ENCODE results near the gene NMNAT2. TPM values are rescaled to one million over a fixed set of nuclear protein-coding genes. Genes with fewer than 3 reads are reported as not detected.
A peak's percentile ranks its signal among the peaks of the same experiment; 100 is the strongest.

Gene NMNAT2
- total and polyA plus RNA-seq, 4 donors = 0.10 to 1.1 (median 0.94) TPM

DNA sequence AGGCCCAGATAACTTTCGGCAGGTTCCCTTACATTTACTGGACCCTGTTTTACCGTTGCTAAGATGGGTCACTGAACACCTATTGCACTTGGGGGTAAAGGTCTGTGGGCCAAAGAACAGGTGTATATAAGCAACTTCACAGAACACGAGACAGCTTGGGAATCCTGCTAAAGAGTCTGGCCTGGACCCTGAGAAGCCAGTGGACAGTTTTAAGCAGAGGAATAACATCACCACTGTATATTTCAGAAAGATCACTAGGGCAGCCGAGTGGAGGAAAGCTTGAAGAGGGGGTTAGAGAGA lies 177.7 kb downstream of the NMNAT2 start:
- Histone ChIP-seq H3K9me3 (ENCODE audit: control insufficient read depth in 4 of 4, insufficient read depth in 3 of 4, low read length in 3 of 4) (peaks cover 0 to 2% (median 0%) of the 10 kb centered on the region in 4 donors), H3K36me3 (ENCODE audit: control insufficient read depth in 4 of 4, insufficient read depth in 4 of 4, low read length in 4 of 4) (no peaks in the 10 kb centered on the region), H3K27me3 (ENCODE audit: control insufficient read depth in 3 of 3, insufficient read depth in 3 of 3, low read length in 2 of 3) (no peaks in the 10 kb centered on the region), H3K9ac (ENCODE audit: insufficient read depth in 1 of 2, low read length in 2 of 2) (no peak overlapping the region), H3K4me1 (ENCODE audit: control insufficient read depth in 5 of 5, insufficient read depth in 5 of 5, low read length in 5 of 5) (peaks cover 0 to 8% (median 1%) of the 10 kb centered on the region in 5 donors), H3K4me3 (no peak overlapping the region), H3K27ac (ENCODE audit: low read depth in 1 of 2, low read length in 1 of 2) (peak overlapping the region; percentile 13 to 43)
- ATAC-seq (ENCODE audit: insufficient read depth, low FRiP score) = no peak
- DNase-seq = no peak
- 89 to 93% methylated on average over 4 of the region's 4 CpGs for WGBS, 2 donors
- TF ChIP-seq, protein P1, sequence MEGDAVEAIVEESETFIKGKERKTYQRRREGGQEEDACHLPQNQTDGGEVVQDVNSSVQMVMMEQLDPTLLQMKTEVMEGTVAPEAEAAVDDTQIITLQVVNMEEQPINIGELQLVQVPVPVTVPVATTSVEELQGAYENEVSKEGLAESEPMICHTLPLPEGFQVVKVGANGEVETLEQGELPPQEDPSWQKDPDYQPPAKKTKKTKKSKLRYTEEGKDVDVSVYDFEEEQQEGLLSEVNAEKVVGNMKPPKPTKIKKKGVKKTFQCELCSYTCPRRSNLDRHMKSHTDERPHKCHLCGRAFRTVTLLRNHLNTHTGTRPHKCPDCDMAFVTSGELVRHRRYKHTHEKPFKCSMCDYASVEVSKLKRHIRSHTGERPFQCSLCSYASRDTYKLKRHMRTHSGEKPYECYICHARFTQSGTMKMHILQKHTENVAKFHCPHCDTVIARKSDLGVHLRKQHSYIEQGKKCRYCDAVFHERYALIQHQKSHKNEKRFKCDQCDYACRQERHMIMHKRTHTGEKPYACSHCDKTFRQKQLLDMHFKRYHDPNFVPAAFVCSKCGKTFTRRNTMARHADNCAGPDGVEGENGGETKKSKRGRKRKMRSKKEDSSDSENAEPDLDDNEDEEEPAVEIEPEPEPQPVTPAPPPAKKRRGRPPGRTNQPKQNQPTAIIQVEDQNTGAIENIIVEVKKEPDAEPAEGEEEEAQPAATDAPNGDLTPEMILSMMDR (IDR thresholded peaks at IDR 0.05; ENCODE audit: control extremely low read depth, extremely low read depth) = no peak

DNA sequence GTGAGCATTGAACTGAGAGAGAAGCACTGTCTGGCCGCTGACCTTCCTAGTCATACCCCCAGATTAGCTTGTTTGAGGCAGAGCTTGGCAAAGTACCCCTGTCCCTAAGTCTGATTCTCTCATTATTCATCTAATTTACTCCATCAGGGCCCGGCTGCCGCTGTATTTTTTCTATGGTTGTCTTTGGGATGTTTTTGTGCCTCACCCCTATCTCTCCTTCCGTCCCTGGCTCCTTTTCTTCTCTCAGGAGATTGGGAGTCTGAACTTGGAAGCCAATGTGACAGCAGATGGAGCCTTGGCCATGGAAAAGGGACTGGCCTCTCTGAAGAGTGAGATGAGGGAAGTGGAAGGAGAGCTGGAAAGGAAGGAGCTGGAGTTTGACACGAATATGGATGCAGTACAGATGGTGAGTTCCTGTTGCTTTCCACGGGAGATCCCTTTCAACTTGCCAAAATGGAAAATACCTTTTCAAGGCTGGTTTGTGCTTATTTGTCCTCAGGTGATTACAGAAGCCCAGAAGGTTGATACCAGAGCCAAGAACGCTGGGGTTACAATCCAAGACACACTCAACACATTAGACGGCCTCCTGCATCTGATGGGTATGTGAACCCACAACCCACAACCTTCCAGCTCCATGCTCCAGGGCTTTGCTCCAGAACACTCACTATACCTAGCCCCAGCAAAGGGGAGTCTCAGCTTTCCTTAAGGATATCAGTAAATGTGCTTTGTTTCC lies 178.2 kb downstream of the NMNAT2 start:
- Histone ChIP-seq H3K4me1 (ENCODE audit: control insufficient read depth in 5 of 5, insufficient read depth in 5 of 5, low read length in 5 of 5) (peaks cover 1 to 8% (median 3%) of the 10 kb centered on the region in 5 donors), H3K27me3 (ENCODE audit: control insufficient read depth in 3 of 3, insufficient read depth in 3 of 3, low read length in 2 of 3) (no peaks in the 10 kb centered on the region), H3K9me3 (ENCODE audit: control insufficient read depth in 4 of 4, insufficient read depth in 3 of 4, low read length in 3 of 4) (peaks cover 0 to 2% (median 0%) of the 10 kb centered on the region in 4 donors), H3K9ac (ENCODE audit: insufficient read depth in 1 of 2, low read length in 2 of 2) (no peak overlapping the region), H3K4me3 (no peak overlapping the region), H3K27ac (ENCODE audit: low read depth in 1 of 2, low read length in 1 of 2) (peak overlapping the region in 1 of 2 donors; percentile 43), H3K36me3 (ENCODE audit: control insufficient read depth in 4 of 4, insufficient read depth in 4 of 4, low read length in 4 of 4) (no peaks in the 10 kb centered on the region)
- ATAC-seq (ENCODE audit: insufficient read depth, low FRiP score) (no peak), DNase-seq (no peak)
- TF ChIP-seq, protein P1 (IDR thresholded peaks at IDR 0.05; ENCODE audit: control extremely low read depth, extremely low read depth) = no peak
- 76 to 84% methylated on average over 8 of the region's 8 CpGs for WGBS, 2 donors

DNA sequence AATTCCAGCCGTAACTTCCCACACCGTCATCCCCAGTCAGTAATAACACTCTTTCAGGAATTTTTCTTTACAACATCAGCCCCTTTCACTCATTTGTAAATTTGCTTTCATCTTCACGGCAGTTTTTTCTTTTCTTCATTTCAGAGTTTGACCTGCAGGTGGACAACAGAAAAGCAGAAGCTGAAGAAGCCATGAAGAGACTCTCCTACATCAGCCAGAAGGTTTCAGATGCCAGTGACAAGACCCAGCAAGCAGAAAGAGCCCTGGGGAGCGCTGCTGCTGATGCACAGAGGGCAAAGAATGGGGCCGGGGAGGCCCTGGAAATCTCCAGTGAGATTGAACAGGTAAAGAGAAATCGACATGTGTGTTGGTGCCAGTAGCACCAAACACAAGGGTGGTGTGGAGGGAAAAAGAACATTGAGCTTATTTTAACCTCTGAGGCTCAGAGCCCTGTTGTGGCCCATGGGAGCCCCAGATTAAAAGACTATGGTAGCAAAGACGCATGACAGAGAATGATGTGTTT lies 178.9 kb downstream of the NMNAT2 start:
- peaks cover 1 to 9% (median 5%) of the 10 kb centered on the region in 5 donors for H3K4me1 ChIP-seq (ENCODE audit: control insufficient read depth in 5 of 5, insufficient read depth in 5 of 5, low read length in 5 of 5)
- H3K27me3 ChIP-seq (ENCODE audit: control insufficient read depth in 3 of 3, insufficient read depth in 3 of 3, low read length in 2 of 3) = no peaks in the 10 kb centered on the region
- no peak overlapping the region for H3K9ac ChIP-seq (ENCODE audit: insufficient read depth in 1 of 2, low read length in 2 of 2)
- H3K9me3 ChIP-seq (ENCODE audit: control insufficient read depth in 4 of 4, insufficient read depth in 3 of 4, low read length in 3 of 4) = peaks cover 0 to 2% (median 0%) of the 10 kb centered on the region in 4 donors
- H3K27ac ChIP-seq (ENCODE audit: low read depth in 1 of 2, low read length in 1 of 2) = peak overlapping the region; percentile 13 to 43
- DNase-seq (no peak), ATAC-seq (ENCODE audit: insufficient read depth, low FRiP score) (no peak)
- TF ChIP-seq, protein P1 (IDR thresholded peaks at IDR 0.05; ENCODE audit: control extremely low read depth, extremely low read depth) = no peak
- 88 to 90% methylated on average over 7 of the region's 7 CpGs for WGBS, 2 donors
- H3K4me3 ChIP-seq = no peak overlapping the region
- no peaks in the 10 kb centered on the region for H3K36me3 ChIP-seq (ENCODE audit: control insufficient read depth in 4 of 4, insufficient read depth in 4 of 4, low read length in 4 of 4)

All from lung (tissue), 12 donors.